B cell (primary cell): ENCODE measurements around the gene RNF224. TPM values are rescaled to one million over a fixed set of nuclear protein-coding genes. Genes with fewer than 3 reads are reported as not detected.

Experiments used
- ATAC-seq: fragments of 200-7000 bp; cut with Tn5 transposase; one replicate; pipeline ENCODE4 v1.10.0; 2021; ENCODE audit warnings: low read depth, mild to moderate bottlenecking, moderate number of reproducible peaks, moderate library complexity
- CTCF ChIA-PET: fragments of 350-600 bp; sonication (Branson Sonifier 250); formaldehyde crosslinking; loops from one replicate; lab custom pipeline; 2021; ENCODE audit warnings: antibody characterized with exemption, inconsistent platforms; lab: Charles Lee
- POLR2A ChIA-PET: fragments of 350-600 bp; sonication (Branson Sonifier 250); formaldehyde crosslinking; loops from one replicate; lab custom pipeline; 2021; ENCODE audit warnings: antibody characterized with exemption; lab: Charles Lee
- DNase-seq: peaks from one replicate; pipeline ENCODE4 v3.0.0; 2013
- H2AFZ ChIP-seq: 2 replicates; pipeline ENCODE4 v1.6.1; 2012; ENCODE audit warnings: mild to moderate bottlenecking, low read depth, low read length; ENCODE audit not compliant: insufficient read depth, poor library complexity, severe bottlenecking
- H3K27ac ChIP-seq, 2 donors: 1 replicate in 1 of 2; 2 replicates in 1 of 2; pipeline ENCODE4 v1.5.1; 2012 to 2013; ENCODE audit warnings: low read length in 2 of 2, mild to moderate bottlenecking in 2 of 2, moderate library complexity in 1 of 2
- H3K27me3 ChIP-seq, 4 experiments: fragments of 200-600 bp in 1 of 4; sonication (generic) in 1 of 4; replicated peaks in 1 of 4; 1 replicate in 2 of 4; 2 replicates in 2 of 4; pipeline versions ENCODE4 v1.6.1 to v1.7.0; 2013 to 2016; ENCODE audit warnings: low read length in 3 of 4, mild to moderate bottlenecking in 2 of 4, mixed read lengths in 1 of 4, moderate library complexity in 1 of 4; ENCODE audit not compliant: insufficient read depth in 4 of 4, control insufficient read depth in 3 of 4; ENCODE audit errors: control extremely low read depth in 1 of 4
- H3K36me3 ChIP-seq, 2 experiments: replicated peaks in 1 of 2; 1 replicate in 1 of 2; 2 replicates in 1 of 2; pipeline versions ENCODE4 v1.6.1 to v1.7.1; 2013; ENCODE audit warnings: low read length in 1 of 2; ENCODE audit not compliant: insufficient read depth in 2 of 2, control insufficient read depth in 1 of 2; ENCODE audit errors: control extremely low read depth in 1 of 2, extremely low read depth in 1 of 2
- H3K4me1 ChIP-seq, 2 donors: fragments of 200-600 bp in 1 of 2; sonication (generic) in 1 of 2; 1 replicate in 1 of 2; 2 replicates in 1 of 2; pipeline versions ENCODE4 v1.5.1 to v1.6.1; 2013 to 2017; ENCODE audit warnings: low read length in 2 of 2; ENCODE audit not compliant: control insufficient read depth in 2 of 2, insufficient read depth in 2 of 2
- H3K4me2 ChIP-seq: replicated peaks from 2 replicates; pipeline ENCODE3; 2012; ENCODE audit warnings: mild to moderate bottlenecking, low read depth, low read length; ENCODE audit not compliant: poor library complexity, severe bottlenecking
- H3K4me3 ChIP-seq, 5 experiments: fragments of 200-600 bp in 1 of 5; sonication (generic) in 1 of 5; 1 replicate in 3 of 5; 2 replicates in 2 of 5; pipeline versions ENCODE4 v1.5.1 to v1.7.0; 2011 to 2016; ENCODE audit warnings: low read length in 4 of 5, mild to moderate bottlenecking in 4 of 5, low read depth in 2 of 5, control low read depth in 1 of 5, moderate library complexity in 1 of 5; ENCODE audit not compliant: insufficient read depth in 1 of 5; ENCODE audit errors: control extremely low read depth in 1 of 5, extremely low read depth in 1 of 5
- H3K79me2 ChIP-seq: fragments of 200-600 bp; sonication (generic); one replicate; pipeline ENCODE4 v1.6.0; 2016; ENCODE audit warnings: low read length; ENCODE audit not compliant: control insufficient read depth, insufficient read depth
- H3K9ac ChIP-seq: fragments of 200-600 bp; sonication (generic); 2 replicates; pipeline ENCODE4 v1.6.1; 2017; ENCODE audit warnings: mild to moderate bottlenecking, low read length, moderate library complexity
- H3K9me3 ChIP-seq, 3 donors: one replicate each; pipeline versions ENCODE4 v1.6.1 to v1.7.1; 2013; ENCODE audit warnings: low read length in 2 of 3; ENCODE audit not compliant: control insufficient read depth in 2 of 3, insufficient read depth in 1 of 3; ENCODE audit errors: control extremely low read depth in 1 of 3
- H4K20me1 ChIP-seq: 2 replicates; pipeline ENCODE4 v1.6.0; 2012; ENCODE audit warnings: mild to moderate bottlenecking, low read length; ENCODE audit not compliant: insufficient read depth, control insufficient read depth, poor library complexity, severe bottlenecking
- H3K27ac Mint-ChIP-seq: one replicate; pipeline ENCODE4 v1.8.0; 2021; ENCODE audit warnings: mixed read lengths
- H3K27me3 Mint-ChIP-seq: one replicate; pipeline ENCODE4 v1.8.0; 2021; ENCODE audit warnings: mixed read lengths
- H3K4me1 Mint-ChIP-seq: one replicate; pipeline ENCODE4 v1.8.0; 2021; ENCODE audit warnings: mixed read lengths
- H3K4me3 Mint-ChIP-seq: one replicate; pipeline ENCODE4 v1.8.0; 2021; ENCODE audit warnings: mixed read lengths
- H3K9me3 Mint-ChIP-seq: one replicate; pipeline ENCODE4 v1.8.0; 2022; ENCODE audit warnings: mixed read lengths; ENCODE audit not compliant: insufficient read depth
- EZH2 ChIP-seq: IDR thresholded peaks from 2 replicates; pipeline ENCODE4 v1.6.1; 2012; ENCODE audit warnings: borderline replicate concordance, low read depth, mild to moderate bottlenecking, moderate library complexity, low read length; ENCODE audit not compliant: insufficient read depth, poor library complexity, severe bottlenecking
- WGBS: methylation state at CpG from one replicate; pipeline ENCODE4 v1.1.5; 2013; ENCODE audit warnings: missing lambda C conversion rate; ENCODE audit not compliant: insufficient coverage; 5-methylcytosine and 5-hydroxymethylcytosine counted together
- intact Hi-C: fragments of 100-400 bp; cut with micrococcal nuclease; formaldehyde crosslinking; loops from one replicate; pipeline ENCODE4 v1.10.0; 2022
- polyA plus RNA-seq: library from polyadenylated mRNA; depleted of rRNA; stranded (reverse); fragments of >200 nt; gene quantifications from 2 replicates; pipeline ENCODE4 v1.2.3, GENCODE V29; 2012
- total RNA-seq, 2 donors: library from RNA; stranded (reverse); fragments of 120-200 nt in 1 of 2; gene quantifications; 1 replicate in 1 of 2; 2 replicates in 1 of 2; pipeline versions ENCODE4 v1.2.3 to v1.2.4, GENCODE V29; 2013 to 2022
- TF ChIP-seq, protein P1 (sequence below): fragments of 200-600 bp; IDR thresholded peaks from one replicate; pipeline ENCODE4 v1.8.0; 2022; ENCODE audit warnings: antibody characterized with exemption, mild to moderate bottlenecking

RNF224 gene
- total and polyA plus RNA-seq, 2 donors (not counting 1 experiment from before 2014, with no cell fraction given) = not detected

GRCh38 chr9:137189297-137190295, 37.7 kb upstream of the RNF224 start:
- Mint-ChIP-seq H3K27me3 (no peaks in the 10 kb centered on the region), H3K4me1 (peaks cover 36% of the 10 kb centered on the region), H3K9me3 (no peaks in the 10 kb centered on the region), H3K4me3 (peak overlapping the region; percentile 96), H3K27ac (peak overlapping the region; percentile 97)
- H3K9ac ChIP-seq = peak overlapping the region; percentile 94
- TF ChIP-seq EZH2 = no peak
- TF ChIP-seq, protein P1, sequence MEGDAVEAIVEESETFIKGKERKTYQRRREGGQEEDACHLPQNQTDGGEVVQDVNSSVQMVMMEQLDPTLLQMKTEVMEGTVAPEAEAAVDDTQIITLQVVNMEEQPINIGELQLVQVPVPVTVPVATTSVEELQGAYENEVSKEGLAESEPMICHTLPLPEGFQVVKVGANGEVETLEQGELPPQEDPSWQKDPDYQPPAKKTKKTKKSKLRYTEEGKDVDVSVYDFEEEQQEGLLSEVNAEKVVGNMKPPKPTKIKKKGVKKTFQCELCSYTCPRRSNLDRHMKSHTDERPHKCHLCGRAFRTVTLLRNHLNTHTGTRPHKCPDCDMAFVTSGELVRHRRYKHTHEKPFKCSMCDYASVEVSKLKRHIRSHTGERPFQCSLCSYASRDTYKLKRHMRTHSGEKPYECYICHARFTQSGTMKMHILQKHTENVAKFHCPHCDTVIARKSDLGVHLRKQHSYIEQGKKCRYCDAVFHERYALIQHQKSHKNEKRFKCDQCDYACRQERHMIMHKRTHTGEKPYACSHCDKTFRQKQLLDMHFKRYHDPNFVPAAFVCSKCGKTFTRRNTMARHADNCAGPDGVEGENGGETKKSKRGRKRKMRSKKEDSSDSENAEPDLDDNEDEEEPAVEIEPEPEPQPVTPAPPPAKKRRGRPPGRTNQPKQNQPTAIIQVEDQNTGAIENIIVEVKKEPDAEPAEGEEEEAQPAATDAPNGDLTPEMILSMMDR = no peak
- H3K4me2 ChIP-seq = peak overlapping the region; percentile 95
- WGBS = 44% methylated on average over 23 of the region's 23 CpGs
- peaks cover 0 to 36% of the 10 kb centered on the region in 2 experiments for H3K36me3 ChIP-seq
- peaks cover 54% of the 10 kb centered on the region for H4K20me1 ChIP-seq
- CTCF ChIA-PET = interaction anchor here (0.7 to 4.0 kb wide), 13 partner anchors 9 to 143 kb away, joined by 3 to 42 read pairs (median 3); partner anchors contain the start of genes CYSRT1, DPP7, NPDC1 and RNF224
- POLR2A ChIA-PET = interaction anchor here (0.7 to 2.7 kb wide), 10 partner anchors 9 to 103 kb away, joined by 3 to 21 read pairs (median 8); partner anchors contain the start of genes MAN1B1, RNF208, TOR4A and TPRN
- H3K4me3 ChIP-seq = peak overlapping the region; percentile 32 to 99 (median 98)
- no peak for DNase-seq
- peaks cover 86% of the 10 kb centered on the region for H3K79me2 ChIP-seq
- peaks cover 26 to 40% of the 10 kb centered on the region in 2 donors for H3K4me1 ChIP-seq
- H3K9me3 ChIP-seq = peaks cover 0 to 3% (median 0%) of the 10 kb centered on the region in 3 donors
- peak overlapping the region; percentile 74 to 90 for H3K27ac ChIP-seq
- intact Hi-C loops = loop anchor here (1.0 to 5.0 kb wide), 2 partner anchors 34 to 62 kb away; no protein-coding TSS in a partner anchor
- peak overlapping the region; percentile 88 for H2AFZ ChIP-seq
- H3K27me3 ChIP-seq = no peaks in the 10 kb centered on the region
- ATAC-seq = no peak
